ENCODE measurements around the gene STH.

- TF ChIP-seq CTCF (IDR thresholded peaks at IDR 0.05; ENCODE audit: low read depth, low read length, poor library complexity, severe bottlenecking) (no peak), EZH2phosphoT487 (IDR thresholded peaks at IDR 0.05; ENCODE audit: borderline replicate concordance, low read length) (no peak)
Observed at GRCh38 chr17:45973946-45974859, 24.8 kb upstream of the STH start.
